Measurements from ENCODE around the gene PFN1. TPM values are rescaled to one million over a fixed set of nuclear protein-coding genes. Genes with fewer than 3 reads are reported as not detected.
A peak's percentile ranks its signal among the peaks of the same experiment; 100 is the strongest.

The PFN1 gene
- total and polyA plus RNA-seq, 2 experiments from 2014 or later = 886 to 2,247 TPM

- H3K9me2 ChIP-seq (ENCODE audit: insufficient read depth) = no peaks in the 10 kb centered on the region
- no peaks in the 10 kb centered on the region for H3K27me3 ChIP-seq (replicated peaks; ENCODE audit: insufficient read depth)
- peaks cover 35% of the 10 kb centered on the region for H3K36me3 ChIP-seq (ENCODE audit: low read depth)
- no peaks in the 10 kb centered on the region for H3K9me3 ChIP-seq (ENCODE audit: low read depth)
- H3K27ac ChIP-seq = no peak overlapping the region
- no peak for TF ChIP-seq EZH2phosphoT487 (IDR thresholded peaks at IDR 0.05; ENCODE audit: insufficient read depth, low read depth)
- TF ChIP-seq EZH2 (IDR thresholded peaks at IDR 0.05; ENCODE audit: insufficient read depth, poor library complexity, severe bottlenecking) = no peak
- no peak overlapping the region for H3K4me3 ChIP-seq
- DNase-seq = peak; percentile 45
- no peak overlapping the region for H3K9ac ChIP-seq
- in situ Hi-C loops (cut with MboI) = no loop called here
- no peaks in the 10 kb centered on the region for H4K20me1 ChIP-seq (ENCODE audit: insufficient read depth)
- H2AFZ ChIP-seq = no peak overlapping the region
- H3K4me1 ChIP-seq (ENCODE audit: insufficient read depth) = no peaks in the 10 kb centered on the region; the same call in 1 of the 2 replicates
- H3F3A ChIP-seq (ENCODE audit: insufficient read depth) = no peaks in the 10 kb centered on the region; the same call in 1 of the 2 replicates
- H3K79me2 ChIP-seq (ENCODE audit: insufficient read depth) = peaks cover 7% of the 10 kb centered on the region; the same call in 1 of the 2 replicates
- 48 to 50% methylated on average over 6 of the region's 6 CpGs for WGBS, 2 experiments (ENCODE audit: low coverage in 1 of 2, low lambda C conversion rate in 2 of 2, missing lambda C conversion rate in 2 of 2)
- H3K4me2 ChIP-seq (ENCODE audit: unreplicated experiment) = no peak overlapping the region
Observed at GRCh38 chr17:4980644-4981216, 32.4 kb upstream of the PFN1 start.

GRCh38 chr17:4978726-4979125 lies 30.4 kb upstream of the PFN1 start:
- peaks cover 35% of the 10 kb centered on the region for H3K36me3 ChIP-seq (ENCODE audit: low read depth)
- H3K4me1 ChIP-seq (ENCODE audit: insufficient read depth) = no peaks in the 10 kb centered on the region; the same call in 1 of the 2 replicates
- H3K4me2 ChIP-seq (ENCODE audit: unreplicated experiment) = no peak overlapping the region
- DNase-seq = no peak
- no peaks in the 10 kb centered on the region for H3F3A ChIP-seq (ENCODE audit: insufficient read depth)
- H3K9me2 ChIP-seq (ENCODE audit: insufficient read depth) = no peaks in the 10 kb centered on the region
- H3K9me3 ChIP-seq (ENCODE audit: low read depth) = no peaks in the 10 kb centered on the region
- no peaks in the 10 kb centered on the region for H3K79me2 ChIP-seq (ENCODE audit: insufficient read depth)
- no peak overlapping the region for H3K4me3 ChIP-seq
- no peak overlapping the region for H3K9ac ChIP-seq
- no peak for TF ChIP-seq EZH2 (IDR thresholded peaks at IDR 0.05; ENCODE audit: insufficient read depth, poor library complexity, severe bottlenecking)
- H3K27ac ChIP-seq = no peak overlapping the region
- H2AFZ ChIP-seq = no peak overlapping the region
- in situ Hi-C loops (cut with MboI) = no loop called here
- no peaks in the 10 kb centered on the region for H4K20me1 ChIP-seq (ENCODE audit: insufficient read depth)
- no peaks in the 10 kb centered on the region for H3K27me3 ChIP-seq (replicated peaks; ENCODE audit: insufficient read depth)

- H3K9me2 ChIP-seq (ENCODE audit: insufficient read depth) = no peaks in the 10 kb centered on the region
- H3K79me2 ChIP-seq (ENCODE audit: insufficient read depth) = no peaks in the 10 kb centered on the region
- no peak overlapping the region for H3K9ac ChIP-seq
- WGBS, 2 experiments (ENCODE audit: low coverage in 1 of 2, low lambda C conversion rate in 2 of 2, missing lambda C conversion rate in 2 of 2) = 93 to 95% methylated on average over 9 of the region's 9 CpGs
- no peak overlapping the region for H3K4me2 ChIP-seq (ENCODE audit: unreplicated experiment)
- in situ Hi-C loops (cut with MboI) = no loop called here
- H2AFZ ChIP-seq = no peak overlapping the region
- no peak for TF ChIP-seq EZH2phosphoT487 (IDR thresholded peaks at IDR 0.05; ENCODE audit: insufficient read depth, low read depth)
- TF ChIP-seq EZH2 (IDR thresholded peaks at IDR 0.05; ENCODE audit: insufficient read depth, poor library complexity, severe bottlenecking) = no peak
- H3K36me3 ChIP-seq (ENCODE audit: low read depth) = peaks cover 27% of the 10 kb centered on the region
- no peaks in the 10 kb centered on the region for H3K9me3 ChIP-seq (ENCODE audit: low read depth)
- H3K4me1 ChIP-seq (ENCODE audit: insufficient read depth) = peaks cover 7% of the 10 kb centered on the region
- no peaks in the 10 kb centered on the region for H4K20me1 ChIP-seq (ENCODE audit: insufficient read depth)
- H3K4me3 ChIP-seq = no peak overlapping the region
- peaks cover 22% of the 10 kb centered on the region for H3F3A ChIP-seq (ENCODE audit: insufficient read depth)
- DNase-seq = no peak
- no peaks in the 10 kb centered on the region for H3K27me3 ChIP-seq (replicated peaks; ENCODE audit: insufficient read depth)
- no peak overlapping the region for H3K27ac ChIP-seq
Observed at GRCh38 chr17:4974115-4974670, 25.9 kb upstream of the PFN1 start.

GRCh38 chr17:4973256-4974114 lies 25.2 kb upstream of the PFN1 start:
- no peak for DNase-seq
- no peaks in the 10 kb centered on the region for H3K9me3 ChIP-seq (ENCODE audit: low read depth)
- 90 to 94% methylated on average over 10 of the region's 10 CpGs for WGBS, 2 experiments (ENCODE audit: low coverage in 1 of 2, low lambda C conversion rate in 2 of 2, missing lambda C conversion rate in 2 of 2)
- no peak overlapping the region for H3K4me3 ChIP-seq
- H3K27me3 ChIP-seq (replicated peaks; ENCODE audit: insufficient read depth) = no peaks in the 10 kb centered on the region
- H3K4me1 ChIP-seq (ENCODE audit: insufficient read depth) = peaks cover 14% of the 10 kb centered on the region
- H3K79me2 ChIP-seq (ENCODE audit: insufficient read depth) = no peaks in the 10 kb centered on the region
- no peak overlapping the region for H3K4me2 ChIP-seq (ENCODE audit: unreplicated experiment)
- H3K36me3 ChIP-seq (ENCODE audit: low read depth) = peaks cover 21% of the 10 kb centered on the region
- in situ Hi-C loops (cut with MboI) = no loop called here
- no peak overlapping the region for H3K9ac ChIP-seq
- H3K9me2 ChIP-seq (ENCODE audit: insufficient read depth) = no peaks in the 10 kb centered on the region
- TF ChIP-seq EZH2phosphoT487 (IDR thresholded peaks at IDR 0.05; ENCODE audit: insufficient read depth, low read depth) (no peak), EZH2 (IDR thresholded peaks at IDR 0.05; ENCODE audit: insufficient read depth, poor library complexity, severe bottlenecking) (no peak)
- H4K20me1 ChIP-seq (ENCODE audit: insufficient read depth) = no peaks in the 10 kb centered on the region
- H3K27ac ChIP-seq = no peak overlapping the region
- peaks cover 29% of the 10 kb centered on the region for H3F3A ChIP-seq (ENCODE audit: insufficient read depth)
- H2AFZ ChIP-seq = no peak overlapping the region
